Upper lobe of left lung (tissue), 6 donors: ENCODE results near the gene PLPPR2. TPM values are rescaled to one million over a fixed set of nuclear protein-coding genes. Genes with fewer than 3 reads are reported as not detected.
"Not testable (repeated sequence)": the region's sequence is repeated elsewhere in the genome, so short reads cannot be mapped to it uniquely, and the experiment has no call there.

Experiments used
- ATAC-seq, 2 donors: fragments of 200-7000 bp; cut with Tn5 transposase; one replicate each; pipeline ENCODE4 v1.9.1; 2022; ENCODE audit warnings: mild to moderate bottlenecking in 2 of 2, moderate library complexity in 2 of 2; ENCODE audit not compliant: low FRiP score in 2 of 2
- DNase-seq, 2 donors: peaks; one replicate each; pipeline ENCODE4 v3.0.0-alpha.2; 2019 to 2020
- H3K27ac ChIP-seq, 4 donors: fragments of 200-600 bp; sonication (generic); one replicate each; pipeline ENCODE4 v1.5.1; 2016 to 2019
- H3K27me3 ChIP-seq, 4 donors: fragments of 200-600 bp; sonication (generic); one replicate each; pipeline ENCODE4 v1.5.1; 2017 to 2019
- H3K36me3 ChIP-seq, 4 donors: fragments of 200-600 bp; sonication (generic); one replicate each; pipeline ENCODE4 v1.5.1; 2016 to 2019
- H3K4me1 ChIP-seq, 4 donors: fragments of 200-600 bp; sonication (generic); one replicate each; pipeline ENCODE4 v1.5.1; 2018 to 2019
- H3K4me3 ChIP-seq, 4 donors: fragments of 200-600 bp; sonication (generic); one replicate each; pipeline ENCODE4 v1.5.1; 2017 to 2019; ENCODE audit warnings: mild to moderate bottlenecking in 2 of 4, moderate library complexity in 1 of 4
- H3K9me3 ChIP-seq, 4 donors: fragments of 200-600 bp; sonication (generic); one replicate each; pipeline ENCODE4 v1.5.1; 2018 to 2019
- CTCF ChIP-seq, 6 experiments: fragments of 450-650 bp in 4 of 6; fragments of 200-600 bp in 2 of 6; sonication (generic) in 2 of 6; IDR thresholded peaks; one replicate each; pipeline ENCODE4 v1.5.1; 2016 to 2019; ENCODE audit warnings: antibody characterized with exemption in 6 of 6
- EP300 ChIP-seq, 4 donors: sonication (generic); formaldehyde crosslinking; IDR thresholded peaks; one replicate each; pipeline ENCODE4 v1.5.1; 2017; ENCODE audit warnings: antibody characterized with exemption in 4 of 4, control low read depth in 2 of 4
- POLR2A ChIP-seq, 4 donors: fragments of 450-650 bp; IDR thresholded peaks; one replicate each; pipeline ENCODE4 v1.5.1; 2016 to 2017; ENCODE audit warnings: antibody characterized with exemption in 4 of 4, mild to moderate bottlenecking in 2 of 4
- POLR2AphosphoS5 ChIP-seq, 2 donors: sonication (generic); formaldehyde crosslinking; IDR thresholded peaks; one replicate each; pipeline ENCODE4 v1.5.1; 2017; ENCODE audit warnings: antibody characterized with exemption in 2 of 2
- WGBS, 2 donors: methylation state at CpG; one replicate each; pipeline ENCODE4 v1.1.5; 2017 to 2018; 5-methylcytosine and 5-hydroxymethylcytosine counted together
- total RNA-seq, 6 donors: library from RNA; depleted of rRNA in 4 of 6; stranded (reverse); fragments of >200 nt in 4 of 6; gene quantifications; one replicate each; pipeline versions ENCODE4 v1.1.0 to v1.2.1, GENCODE V29; 2016 to 2021
- donor health status: DM: no; HTN: no; CAD: no; lungs with moderate emphysema.
- donor health status: DM: no; HTN: yes; CAD: no; lungs with severe emphysema.

Gene PLPPR2
- total RNA-seq: 10 to 100 TPM; 10.8 to 53.8 (median 26.0) TPM

GRCh38 chr19:11355160-11356073, at the start of gene PLPPR2:
Gene PLPPR2, plus strand, starts transcription at chr19:11355432. Its CDS starts 2,242 bp downstream, at chr19:11357674.
- Histone ChIP-seq H3K27me3 (no peaks in the 10 kb centered on the region), H3K27ac (peak within 1 kb of the TSS; percentile 56 to 96 (median 80)), H3K4me1 (peaks cover 6 to 26% (median 13%) of the 10 kb centered on the region in 4 donors), H3K36me3 (peaks cover 0 to 18% (median 7%) of the 10 kb centered on the region in 4 donors), H3K9me3 (no peaks in the 10 kb centered on the region), H3K4me3 (peak within 1 kb of the TSS; percentile 27 to 67 (median 66))
- DNase-seq (peak; percentile 95 to 97), ATAC-seq (peak; percentile 93 to 98)
- 3 to 5% methylated on average over 6 to 39 of the region's 62 CpGs for WGBS, 2 donors
- TF ChIP-seq POLR2A (IDR thresholded peaks at IDR 0.05) (peak in 2 of 4 donors; percentile 34 to 76), POLR2AphosphoS5 (IDR thresholded peaks at IDR 0.05) (peak in 1 of 2 donors; percentile 82), CTCF (IDR thresholded peaks at IDR 0.05) (peak in 1 of 6 experiments; percentile 4), EP300 (IDR thresholded peaks at IDR 0.05) (no peak)

GRCh38 chr19:11306337-11306736, 48.9 kb upstream of the PLPPR2 start:
- H3K27me3 ChIP-seq: no peaks in the 10 kb centered on the region
- DNase-seq: no peak
- no peak overlapping the region for H3K27ac ChIP-seq
- no peaks in the 10 kb centered on the region for H3K36me3 ChIP-seq
- H3K4me3 ChIP-seq: no peak overlapping the region
- ATAC-seq: no peak
- 81 to 83% methylated on average over 9 of the region's 9 CpGs for WGBS, 2 donors
- TF ChIP-seq EP300 (IDR thresholded peaks at IDR 0.05): no peak
- TF ChIP-seq POLR2AphosphoS5 (IDR thresholded peaks at IDR 0.05): no peak
- no peak for TF ChIP-seq POLR2A (IDR thresholded peaks at IDR 0.05)
- TF ChIP-seq CTCF (IDR thresholded peaks at IDR 0.05): no peak
- no peaks in the 10 kb centered on the region for H3K9me3 ChIP-seq
- H3K4me1 ChIP-seq: no peaks in the 10 kb centered on the region

- H3K4me1 ChIP-seq: peaks cover 25 to 59% (median 54%) of the 10 kb centered on the region in 4 donors
- peak overlapping the region; percentile 62 to 91 (median 82) for H3K27ac ChIP-seq
Observed at GRCh38 chr19:11320278-11320995, 34.8 kb upstream of the PLPPR2 start.

GRCh38 chr19:11321191-11322126, 33.8 kb upstream of the PLPPR2 start:
- DNase-seq: no peak
- no peak for TF ChIP-seq CTCF (IDR thresholded peaks at IDR 0.05)
- TF ChIP-seq EP300 (IDR thresholded peaks at IDR 0.05): no peak
- TF ChIP-seq POLR2A (IDR thresholded peaks at IDR 0.05): no peak
- no peak for TF ChIP-seq POLR2AphosphoS5 (IDR thresholded peaks at IDR 0.05)
- no peak for ATAC-seq
- Histone ChIP-seq H3K36me3 (peaks cover 0 to 17% (median 7%) of the 10 kb centered on the region in 4 donors), H3K27me3 (no peaks in the 10 kb centered on the region), H3K27ac (peak overlapping the region; percentile 62 to 91 (median 82)), H3K4me3 (peak overlapping the region in 1 of 4 donors; percentile 27), H3K9me3 (no peaks in the 10 kb centered on the region), H3K4me1 (peaks cover 25 to 59% (median 55%) of the 10 kb centered on the region in 4 donors)
- WGBS, 2 donors: 71 to 75% methylated on average over 14 of the region's 14 CpGs

More at GRCh38 chr19:11320278-11320995, 34.8 kb upstream of the PLPPR2 start:
- H3K9me3 ChIP-seq, H3K27me3 ChIP-seq, H3K36me3 ChIP-seq, DNase-seq, ATAC-seq: not testable (repeated sequence)
- 77 to 78% methylated on average over 8 to 9 of the region's 9 CpGs for WGBS, 2 donors
- peak overlapping the region in 1 of 4 donors; percentile 27 for H3K4me3 ChIP-seq
